GM21576 (cell line): ENCODE results near the gene CCDC39.
"Not testable (repeated sequence)": the region's sequence is repeated elsewhere in the genome, so short reads cannot be mapped to it uniquely, and the experiment has no call there.

Experiments used
- ATAC-seq: cut with Tn5 transposase; IDR thresholded peaks from one replicate; pipeline ENCODE4 v1.9.1; 2021; ENCODE audit warnings: mild to moderate bottlenecking, moderate library complexity; ENCODE audit not compliant: unreplicated experiment

Gene CCDC39

GRCh38 chr3:180626844-180627243, 52.4 kb downstream of the CCDC39 start:
- ATAC-seq: peak; percentile 92

GRCh38 chr3:180624714-180625113, 54.6 kb downstream of the CCDC39 start:
- ATAC-seq: peak; percentile 59

GRCh38 chr3:180619723-180620122, 59.6 kb downstream of the CCDC39 start:
- ATAC-seq: no peak

- ATAC-seq: not testable (repeated sequence)
Measured at GRCh38 chr3:180618563-180618962, 60.7 kb downstream of the CCDC39 start.

- ATAC-seq: no peak
Measured at GRCh38 chr3:180617049-180617448, 62.2 kb downstream of the CCDC39 start.

- no peak for ATAC-seq
Measured at GRCh38 chr3:180615954-180616353, 63.3 kb downstream of the CCDC39 start.

GRCh38 chr3:180612364-180612763, 66.9 kb downstream of the CCDC39 start:
- ATAC-seq: no peak

GRCh38 chr3:180611006-180611405, 68.3 kb downstream of the CCDC39 start:
- no peak for ATAC-seq

- ATAC-seq: peak; percentile 96
Measured at GRCh38 chr3:180601688-180602666, 77.3 kb downstream of the CCDC39 start, which contains the start of gene TTC14. Gene TTC14, plus strand, starts transcription at chr3:180602163. Its CDS starts 99 bp downstream, at chr3:180602262.

- ATAC-seq: no peak
Measured at GRCh38 chr3:180600473-180600872, 78.8 kb downstream of the CCDC39 start.

GRCh38 chr3:180595559-180595935, 83.7 kb downstream of the CCDC39 start:
- ATAC-seq: no peak

- ATAC-seq: peak; percentile 67
Measured at GRCh38 chr3:180594631-180595558, 84.4 kb downstream of the CCDC39 start.

GRCh38 chr3:180593631-180594030, 85.7 kb downstream of the CCDC39 start:
- not testable (repeated sequence) for ATAC-seq

- ATAC-seq: no peak
Measured at GRCh38 chr3:180590396-180590795, 88.9 kb downstream of the CCDC39 start.

GRCh38 chr3:180580934-180581333, 98.4 kb downstream of the CCDC39 start:
- no peak for ATAC-seq

- no peak for ATAC-seq
Measured at GRCh38 chr3:180575571-180575970, 103.7 kb downstream of the CCDC39 start.

GRCh38 chr3:180571831-180572598, 107.3 kb downstream of the CCDC39 start:
- peak; percentile 90 for ATAC-seq

GRCh38 chr3:180570238-180570637, 109.1 kb downstream of the CCDC39 start:
- no peak for ATAC-seq

- no peak for ATAC-seq
Measured at GRCh38 chr3:180564676-180565075, 114.6 kb downstream of the CCDC39 start.
